Uterus (tissue), 4 donors: Measurements from ENCODE around the gene SCAF8. TPM values are rescaled to one million over a fixed set of nuclear protein-coding genes. Genes with fewer than 3 reads are reported as not detected.

ENCODE experiments used
- DNase-seq, 2 donors: peaks; one replicate each; pipeline ENCODE4 v3.0.0-alpha.2; 2019 to 2020
- H3K27ac ChIP-seq, 2 donors: fragments of 200-600 bp; sonication (generic); 1 replicate in 1 of 2; 2 replicates in 1 of 2; pipeline ENCODE4 v1.5.1; 2016 to 2018
- H3K27me3 ChIP-seq, 2 donors: fragments of 200-600 bp; sonication (generic); one replicate each; pipeline ENCODE4 v1.5.1; 2018 to 2019; ENCODE audit warnings: control low read depth in 1 of 2
- H3K36me3 ChIP-seq, 2 donors: fragments of 200-600 bp; sonication (generic); one replicate each; pipeline ENCODE4 v1.5.1; 2019; ENCODE audit warnings: control low read depth in 1 of 2
- H3K4me1 ChIP-seq, 2 donors: fragments of 200-600 bp; sonication (generic); one replicate each; pipeline ENCODE4 v1.5.1; 2018 to 2019; ENCODE audit warnings: control low read depth in 1 of 2
- H3K4me3 ChIP-seq, 2 donors: fragments of 200-600 bp; sonication (generic); 1 replicate in 1 of 2; 2 replicates in 1 of 2; pipeline ENCODE4 v1.5.1; 2018 to 2019; ENCODE audit warnings: mild to moderate bottlenecking in 1 of 2
- H3K9me3 ChIP-seq, 2 donors: fragments of 200-600 bp; sonication (generic); one replicate each; pipeline ENCODE4 v1.5.1; 2019; ENCODE audit warnings: control low read depth in 1 of 2
- CTCF ChIP-seq, 4 experiments: fragments of 200-600 bp in 2 of 4; fragments of 450-650 bp in 2 of 4; sonication (generic) in 2 of 4; IDR thresholded peaks; one replicate each; pipeline ENCODE4 v1.5.1; 2016 to 2019; ENCODE audit warnings: antibody characterized with exemption in 4 of 4, mild to moderate bottlenecking in 2 of 4, moderate library complexity in 1 of 4
- POLR2A ChIP-seq, 2 donors: fragments of 450-650 bp; IDR thresholded peaks; one replicate each; pipeline ENCODE4 v1.6.1; 2016; ENCODE audit warnings: antibody characterized with exemption in 2 of 2, mild to moderate bottlenecking in 1 of 2, moderate library complexity in 1 of 2
- intact Hi-C: fragments of 100-400 bp; cut with DNase I; formaldehyde crosslinking; loops from one replicate; pipeline ENCODE4 v1.15.1; 2023; ENCODE audit warnings: low total_unique reads
- microRNA counts, 2 donors: library from miRNA; unstranded; fragments of <30 nt; microRNA quantifications; one replicate each; lab custom pipeline; 2016 to 2017
- microRNA-seq: library from miRNA; unstranded; fragments of <30 nt; microRNA quantifications from one replicate; pipeline ENCODE4, GENCODE V29; 2016; ENCODE audit warnings: borderline microRNAs expressed, borderline replicate concordance
- small RNA-seq: library from RNA; depleted of rRNA; stranded (forward); fragments of <200 nt; gene quantifications from one replicate; pipeline ENCODE3, GENCODE V24; 2016
- total RNA-seq, 4 donors: library from RNA; depleted of rRNA in 3 of 4; stranded (reverse); fragments of >200 nt in 3 of 4; gene quantifications; one replicate each; pipeline versions ENCODE4 v1.1.0 to v1.2.4, GENCODE V29; 2014 to 2023
- donor health status: DM: yes; HTN: yes; CAD: no.

Gene SCAF8
- total RNA-seq, 4 donors from 2014 or later: 28.7 to 85.9 (median 53.8) TPM

GRCh38 chr6:154878871-154879491 is 145.8 kb downstream of the SCAF8 start:
- Histone ChIP-seq H3K27ac (no peak overlapping the region), H3K27me3 (no peaks in the 10 kb centered on the region), H3K4me1 (peaks cover 0 to 3% of the 10 kb centered on the region in 2 donors), H3K9me3 (no peaks in the 10 kb centered on the region), H3K36me3 (no peaks in the 10 kb centered on the region), H3K4me3 (no peak overlapping the region)
- TF ChIP-seq CTCF (IDR thresholded peaks at IDR 0.05) (no peak), POLR2A (IDR thresholded peaks at IDR 0.05) (no peak)
- intact Hi-C loops: no loop called here
- no peak for DNase-seq

- intact Hi-C loops: no loop called here
- Histone ChIP-seq H3K36me3 (no peaks in the 10 kb centered on the region), H3K27ac (no peak overlapping the region), H3K9me3 (no peaks in the 10 kb centered on the region), H3K27me3 (no peaks in the 10 kb centered on the region), H3K4me1 (no peaks in the 10 kb centered on the region), H3K4me3 (no peak overlapping the region)
- no peak for DNase-seq
- TF ChIP-seq CTCF (IDR thresholded peaks at IDR 0.05) (no peak), POLR2A (IDR thresholded peaks at IDR 0.05) (no peak)
These were observed 148.9 kb downstream of the SCAF8 start for GRCh38 chr6:154882107-154882506.

MicroRNAs encoded within 50 kb of the gene (microRNA counts, 767-probe panel; counts per million panel counts)
- 0 counts per million in 2 donors for microRNA hsa-miR-1273c (lab: Ali Mortazavi, UCI)

Small RNA genes within 50 kb of the gene (microRNA-seq; reads per million reads assigned to microRNA genes)
- not detected for gene MIR1273C

Small RNA genes within 50 kb of the gene (small RNA-seq; reads per million reads assigned to genes)
- gene MIR1273C (not detected), gene RNU6-824P (not detected)

Other genes with a start within 250 kb of the SCAF8 start
- 10 to 100 TPM in 2 of 4 donors, 1 to 10 TPM in 2; 7.6 to 29.6 (median 12.4) TPM for gene CNKSR3, start 222.7 kb upstream of the SCAF8 start, total RNA-seq